Activated T-cell treated with anti-CD3 and anti-CD28 coated beads for 48 hours (primary cell): ENCODE results near the gene TMEM81.
A peak's percentile ranks its signal among the peaks of the same experiment; 100 is the strongest.

Experiments
- DNase-seq: peaks from one replicate; pipeline ENCODE4 v3.0.0-alpha.2; 2020; ENCODE audit warnings: low read depth

Gene TMEM81

DNA sequence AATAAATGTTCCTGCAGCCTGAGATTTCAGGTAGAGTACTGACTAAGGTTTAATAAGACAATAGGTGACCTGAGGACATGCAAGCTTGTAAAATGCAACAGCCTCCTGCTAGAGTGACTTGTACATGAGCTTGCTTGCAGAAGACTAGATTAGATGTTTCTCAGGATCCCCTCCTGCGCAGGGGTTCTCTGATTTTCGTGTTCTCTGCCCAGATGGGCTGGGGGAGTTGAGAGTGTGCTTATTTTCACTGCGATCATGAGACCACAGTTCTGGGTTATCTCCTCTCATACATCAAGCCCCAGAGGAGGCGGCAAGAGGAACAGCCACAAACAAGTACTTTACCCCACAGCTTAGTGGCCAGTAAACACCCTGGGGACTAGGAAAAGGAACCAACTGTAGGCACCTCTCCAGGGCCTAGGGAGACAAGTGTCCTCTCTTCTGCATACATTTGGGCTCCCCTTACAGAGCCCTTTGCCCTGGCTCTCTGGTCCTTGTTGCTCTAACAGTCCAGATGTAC lies 8.0 kb downstream of the TMEM81 start:
- DNase-seq: no peak

DNA sequence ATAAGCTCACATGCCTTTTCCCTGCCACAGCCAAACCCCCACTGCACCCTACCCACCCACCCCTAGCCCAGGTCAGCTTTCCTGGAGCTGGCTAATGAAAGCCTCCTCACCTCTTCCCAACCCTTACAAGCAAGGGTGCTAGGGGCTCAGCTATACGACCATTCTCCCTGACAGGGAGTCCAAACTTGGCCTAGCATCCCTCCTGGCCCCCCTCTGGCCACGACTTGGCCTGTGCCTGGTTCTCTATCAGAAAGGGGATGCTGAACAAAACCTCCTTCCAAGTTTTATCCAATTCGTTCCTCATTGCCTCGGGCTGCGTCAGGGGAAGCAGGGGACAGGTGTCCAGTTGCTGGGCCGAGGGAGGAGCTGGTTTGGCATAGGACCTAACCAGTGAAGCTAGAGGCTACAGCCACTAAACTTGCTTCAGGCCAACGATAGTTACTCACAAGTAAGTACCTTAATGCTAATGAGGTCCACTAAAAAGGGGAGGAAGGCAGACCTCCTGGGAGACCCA lies 8.6 kb downstream of the TMEM81 start:
- no peak for DNase-seq

DNA sequence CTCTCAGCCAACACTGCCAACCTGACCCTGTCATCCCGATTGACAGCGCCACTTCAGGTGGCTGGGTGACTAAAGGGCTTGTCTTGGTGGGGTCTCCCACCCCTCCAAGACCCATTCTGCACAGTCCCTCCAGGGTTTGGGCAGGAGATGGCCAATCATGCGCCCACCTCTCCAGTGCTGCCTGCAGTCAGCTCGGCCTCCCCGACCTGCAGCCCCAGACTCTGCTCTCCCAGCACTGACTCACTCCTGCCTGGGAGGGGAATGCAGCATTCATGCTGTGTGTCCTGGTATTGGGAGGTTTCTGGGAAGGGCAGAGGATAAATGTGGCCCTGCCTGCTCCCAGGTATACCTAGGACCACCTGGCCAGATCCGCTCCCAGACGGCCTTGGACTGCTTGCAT lies 9.7 kb downstream of the TMEM81 start:
- DNase-seq: no peak

DNA sequence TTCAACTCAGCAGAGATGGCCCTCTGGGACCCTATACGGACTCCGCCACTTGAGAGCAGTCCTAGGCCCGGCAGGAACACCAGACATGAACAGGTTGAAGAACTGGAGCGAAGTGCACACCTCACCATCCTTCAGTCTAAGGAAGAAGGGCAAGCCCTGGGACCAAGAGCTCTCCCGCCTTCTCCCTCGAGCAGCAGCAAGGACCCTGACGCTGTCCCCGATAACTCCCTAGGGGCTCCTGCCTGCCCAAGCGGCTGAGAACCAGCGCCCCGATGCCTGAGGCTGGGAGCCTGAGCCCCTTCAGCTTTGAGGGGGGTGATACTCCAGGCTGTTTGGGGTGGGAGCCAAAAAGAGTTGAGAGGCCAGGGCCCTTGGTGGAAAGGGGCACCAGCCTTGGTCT lies 10.2 kb downstream of the TMEM81 start:
- no peak for DNase-seq

DNA sequence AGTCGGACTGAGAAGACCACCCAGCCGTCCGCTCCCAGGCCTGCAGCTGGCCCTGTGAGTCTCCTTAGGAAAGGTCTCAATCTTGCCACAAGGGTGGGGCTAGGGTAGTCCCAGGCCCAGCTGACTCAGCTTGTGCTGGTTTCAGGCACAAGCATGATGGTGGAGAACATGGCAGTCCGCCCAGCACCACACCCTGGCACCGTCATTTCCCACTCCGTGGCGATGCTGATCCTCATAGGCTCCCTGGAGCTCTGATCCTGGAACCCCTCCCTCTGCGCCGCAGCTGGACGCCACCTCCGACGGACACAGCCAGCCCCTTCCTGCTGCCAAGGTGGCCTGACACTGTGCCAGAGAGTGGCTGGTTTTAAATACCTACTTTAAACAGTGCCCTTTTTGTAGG lies 10.7 kb downstream of the TMEM81 start:
- DNase-seq: no peak

DNA sequence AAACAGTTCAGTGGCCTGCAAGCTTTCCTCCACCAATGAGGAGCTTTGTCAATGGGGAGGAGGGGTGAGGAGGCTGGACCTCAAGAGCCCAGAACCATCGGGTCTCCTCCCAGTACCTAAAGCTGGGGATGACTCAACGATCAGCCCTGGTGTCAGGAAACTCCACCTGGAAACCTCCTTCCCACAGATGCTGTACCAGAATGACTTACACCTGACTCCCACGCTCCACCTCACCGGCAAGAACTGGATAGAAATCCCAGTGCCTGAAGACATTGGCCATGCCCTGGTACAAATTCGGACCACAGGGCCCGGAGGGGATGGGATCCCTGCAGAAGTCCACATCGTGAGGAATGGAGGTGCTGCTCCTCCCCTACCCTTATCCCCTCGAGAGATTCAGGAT lies 11.4 kb downstream of the TMEM81 start:
- no peak for DNase-seq

DNA sequence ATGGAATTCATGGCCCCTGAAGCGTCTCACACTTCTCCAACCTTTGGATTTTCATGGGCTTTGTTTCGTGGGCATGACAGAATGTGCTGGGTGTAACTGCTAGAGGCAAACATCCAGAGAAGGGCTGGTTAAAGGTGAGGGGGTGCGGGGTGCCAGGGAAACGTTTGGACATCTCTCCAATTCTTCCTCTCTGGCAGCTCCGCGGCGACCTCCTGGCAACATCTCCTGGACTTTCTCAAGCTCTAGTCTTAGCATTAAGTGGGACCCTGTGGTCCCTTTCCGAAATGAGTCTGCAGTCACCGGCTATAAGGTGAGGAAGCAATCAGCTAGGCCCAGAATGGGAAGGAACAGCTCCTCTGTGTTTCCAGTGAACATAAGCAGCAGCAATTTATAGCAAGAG lies 12.0 kb downstream of the TMEM81 start:
- DNase-seq: no peak

DNA sequence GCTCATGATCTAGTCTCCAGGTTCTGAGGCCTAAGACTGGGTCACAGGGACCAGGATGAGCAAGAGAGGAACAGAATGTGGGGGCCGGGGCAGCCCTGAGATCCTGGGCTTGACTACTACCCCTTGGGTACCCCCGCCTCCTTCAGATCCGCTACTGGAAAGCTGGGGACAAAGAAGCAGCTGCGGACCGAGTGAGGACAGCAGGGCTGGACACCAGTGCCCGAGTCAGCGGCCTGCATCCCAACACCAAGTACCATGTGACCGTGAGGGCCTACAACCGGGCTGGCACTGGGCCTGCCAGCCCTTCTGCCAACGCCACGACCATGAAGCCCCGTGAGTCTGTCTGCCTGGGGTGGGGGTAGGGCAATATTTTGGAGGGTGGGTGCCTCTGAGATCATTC lies 12.5 kb downstream of the TMEM81 start:
- no peak for DNase-seq

DNA sequence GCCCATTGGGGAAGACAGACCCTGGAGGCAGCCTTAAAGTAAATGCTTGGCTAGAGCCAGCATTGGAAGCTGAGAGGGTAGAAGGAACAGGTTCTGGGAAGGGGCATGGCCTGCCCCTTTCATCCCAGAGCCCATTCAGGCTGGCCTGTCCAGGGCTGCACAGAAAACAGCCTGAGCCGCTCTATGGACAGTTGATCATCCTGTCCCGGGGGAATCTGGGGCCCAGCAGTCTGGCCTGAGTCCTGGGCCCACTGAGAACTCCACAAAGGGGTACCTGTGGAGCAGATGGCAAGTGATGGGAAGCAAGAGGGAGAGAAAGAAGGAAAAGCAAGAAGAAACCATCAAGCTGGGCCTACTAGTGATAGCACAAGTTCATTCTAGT lies 13.2 kb downstream of the TMEM81 start:
- no peak for DNase-seq

DNA sequence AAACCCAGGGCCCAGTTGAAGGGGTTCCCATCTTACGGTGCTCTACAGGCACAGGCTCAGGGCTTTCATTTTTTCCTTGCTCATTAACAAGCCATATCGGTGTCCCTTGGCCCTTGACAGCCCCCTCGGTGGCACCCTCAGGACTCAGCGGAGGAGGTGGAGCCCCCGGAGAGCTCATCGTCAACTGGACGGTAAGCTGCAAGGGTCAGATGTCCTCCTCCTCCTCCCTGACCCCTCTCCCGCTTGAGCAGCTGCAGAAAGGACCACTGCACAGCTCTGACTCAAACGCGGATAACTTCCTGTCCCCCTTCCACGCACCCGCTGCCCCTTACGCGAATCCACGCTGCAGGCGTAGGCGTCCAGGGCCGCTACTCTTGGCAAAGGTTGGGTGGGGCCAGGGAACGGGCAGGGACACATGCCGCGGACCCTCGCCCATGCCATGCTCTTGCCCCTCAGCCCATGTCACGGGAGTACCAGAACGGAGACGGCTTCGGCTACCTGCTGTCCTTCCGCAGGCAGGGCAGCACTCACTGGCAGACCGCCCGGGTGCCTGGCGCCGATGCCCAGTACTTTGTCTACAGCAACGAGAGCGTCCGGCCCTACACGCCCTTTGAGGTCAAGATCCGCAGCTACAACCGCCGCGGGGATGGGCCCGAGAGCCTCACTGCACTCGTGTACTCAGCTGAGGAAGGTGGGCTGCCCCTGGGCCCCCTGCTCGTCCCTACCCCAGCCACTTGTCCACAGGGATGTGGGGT lies 14.7 kb downstream of the TMEM81 start:
- DNase-seq: no peak

DNA sequence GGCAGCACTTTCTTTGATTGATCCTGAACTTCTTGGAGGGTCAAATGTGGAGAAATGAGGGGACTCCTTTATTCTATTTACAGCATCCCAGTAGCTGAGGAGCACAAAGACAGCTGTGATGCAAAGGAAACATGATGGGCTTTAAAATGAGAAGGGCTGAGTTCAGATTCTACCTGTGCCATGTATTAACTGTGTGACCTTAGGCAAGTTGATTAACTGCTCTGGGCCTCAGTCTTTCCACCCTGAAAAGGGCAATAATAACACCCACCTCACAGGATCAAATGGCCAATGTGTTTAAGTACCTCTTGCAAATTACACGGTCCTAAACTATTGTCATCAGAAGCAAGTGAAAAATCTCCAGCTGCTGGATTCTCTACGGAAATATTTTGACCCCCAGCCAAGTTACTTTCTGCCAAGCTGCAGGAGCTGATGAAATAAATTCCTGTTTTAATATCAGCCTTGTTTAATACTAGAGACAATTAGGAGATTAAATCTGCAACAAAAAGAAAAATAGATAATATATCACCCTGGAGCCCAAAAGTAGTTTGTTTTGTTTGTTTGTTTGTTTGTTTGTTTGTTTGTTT lies 15.7 kb downstream of the TMEM81 start:
- no peak for DNase-seq

DNA sequence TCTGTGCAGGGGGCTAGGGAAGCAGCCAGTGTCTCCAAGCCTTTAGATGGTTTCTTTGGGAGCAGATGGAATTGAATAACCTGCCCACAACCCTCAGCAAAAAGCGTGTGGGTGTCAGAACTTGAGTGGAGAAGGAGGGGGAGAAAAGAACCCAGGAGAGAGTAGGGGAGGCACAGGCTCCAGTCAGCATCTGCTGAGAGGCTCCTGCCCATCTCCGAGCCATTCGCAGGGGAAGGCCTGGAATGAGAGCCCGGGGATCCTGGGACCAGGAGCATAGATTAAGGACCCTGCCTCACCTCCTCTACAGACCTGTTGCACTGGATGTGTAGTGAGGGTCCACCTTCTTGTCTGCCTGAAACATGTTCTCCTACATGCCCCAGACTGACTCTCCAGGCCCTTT lies 16.3 kb downstream of the TMEM81 start:
- no peak for DNase-seq

DNA sequence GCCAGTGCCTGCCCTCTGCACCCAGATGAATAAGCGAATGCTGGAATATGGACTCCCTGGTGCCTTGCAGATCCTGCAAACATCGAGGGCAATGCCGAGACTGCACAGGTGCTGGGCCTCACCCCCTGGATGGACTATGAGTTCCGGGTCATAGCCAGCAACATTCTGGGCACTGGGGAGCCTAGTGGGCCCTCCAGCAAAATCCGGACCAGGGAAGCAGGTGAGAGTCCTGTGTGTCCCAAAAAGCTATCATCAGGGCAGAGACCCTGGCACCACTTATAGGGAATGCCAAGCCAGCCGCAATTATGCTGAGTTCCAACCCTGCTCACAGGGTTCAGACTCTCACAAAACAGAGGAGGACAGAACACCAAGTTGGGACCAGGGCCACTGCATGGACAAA lies 17.2 kb downstream of the TMEM81 start:
- no peak for DNase-seq

DNA sequence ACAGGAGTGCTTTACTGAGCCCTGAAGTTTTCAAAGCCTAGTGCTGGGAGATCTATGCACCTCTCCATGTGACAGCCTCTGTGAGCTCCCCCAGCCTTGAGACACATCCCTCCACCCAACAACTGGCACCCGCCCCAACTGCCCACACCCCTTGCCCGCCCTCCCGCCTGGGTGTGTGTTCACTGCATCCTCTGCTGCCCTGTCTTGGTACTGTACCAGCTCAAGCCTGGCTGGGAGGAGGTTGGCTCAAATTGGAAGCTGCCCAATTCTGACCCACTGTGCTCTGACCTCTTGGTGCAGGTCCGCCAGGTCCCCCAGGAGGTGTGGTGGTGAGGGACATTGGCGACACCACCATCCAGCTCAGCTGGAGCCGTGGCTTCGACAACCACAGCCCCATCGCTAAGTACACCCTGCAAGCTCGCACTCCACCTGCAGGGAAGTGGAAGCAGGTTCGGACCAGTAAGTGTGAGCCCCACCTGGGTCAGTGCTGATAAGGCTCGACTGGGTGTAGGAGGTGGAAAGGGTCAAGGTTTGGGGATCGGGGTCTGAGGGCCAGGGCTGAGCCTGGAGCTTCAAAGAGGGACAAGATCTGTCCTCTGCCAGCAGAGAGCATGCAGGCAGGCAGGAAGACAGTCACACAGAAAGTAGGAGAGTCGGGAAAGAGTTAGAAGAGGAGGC lies 18.0 kb downstream of the TMEM81 start:
- no peak for DNase-seq

DNA sequence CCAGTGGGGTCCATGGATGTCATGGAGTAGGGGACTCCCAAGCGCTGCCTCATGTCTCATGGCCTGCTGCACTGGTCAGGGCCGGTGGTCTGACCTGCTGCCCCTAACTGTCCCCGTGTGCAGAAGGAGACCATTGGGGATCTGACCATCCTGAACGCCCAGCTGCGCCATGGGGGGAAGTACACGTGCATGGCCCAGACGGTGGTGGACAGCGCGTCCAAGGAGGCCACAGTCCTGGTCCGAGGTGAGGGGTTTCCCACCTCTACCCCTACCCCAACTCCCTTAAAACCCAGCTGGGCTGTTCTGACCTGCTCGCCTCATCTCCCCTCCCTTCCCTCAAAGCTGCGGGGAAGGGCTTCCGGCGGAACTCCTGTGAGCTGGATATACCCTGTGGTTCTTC lies 18.6 kb downstream of the TMEM81 start:
- no peak for DNase-seq

DNA sequence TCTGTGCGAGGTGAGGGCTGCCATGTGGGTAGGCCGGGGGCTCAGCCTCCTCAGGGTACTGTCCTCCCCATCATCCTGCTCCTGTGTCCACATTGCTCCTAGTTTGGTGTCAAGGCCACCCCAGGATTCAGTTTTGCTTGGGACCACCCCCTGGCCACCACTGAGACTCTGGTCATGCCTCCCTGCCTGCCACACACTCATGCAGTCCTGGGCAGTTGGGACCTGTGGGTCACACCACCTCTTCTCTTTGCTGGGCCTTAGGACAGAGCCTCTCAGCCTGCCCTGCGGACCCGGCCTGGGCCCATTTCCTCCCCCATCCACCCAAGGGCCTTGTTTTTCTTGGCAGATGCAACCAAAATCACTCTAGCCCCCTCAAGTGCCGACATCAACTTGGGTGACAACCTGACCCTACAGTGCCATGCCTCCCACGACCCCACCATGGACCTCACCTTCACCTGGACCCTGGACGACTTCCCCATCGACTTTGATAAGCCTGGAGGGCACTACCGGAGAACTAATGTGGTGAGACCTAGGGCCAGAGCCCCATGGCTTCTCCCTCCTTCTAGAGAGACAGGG lies 19.4 kb downstream of the TMEM81 start:
- DNase-seq: no peak

DNA sequence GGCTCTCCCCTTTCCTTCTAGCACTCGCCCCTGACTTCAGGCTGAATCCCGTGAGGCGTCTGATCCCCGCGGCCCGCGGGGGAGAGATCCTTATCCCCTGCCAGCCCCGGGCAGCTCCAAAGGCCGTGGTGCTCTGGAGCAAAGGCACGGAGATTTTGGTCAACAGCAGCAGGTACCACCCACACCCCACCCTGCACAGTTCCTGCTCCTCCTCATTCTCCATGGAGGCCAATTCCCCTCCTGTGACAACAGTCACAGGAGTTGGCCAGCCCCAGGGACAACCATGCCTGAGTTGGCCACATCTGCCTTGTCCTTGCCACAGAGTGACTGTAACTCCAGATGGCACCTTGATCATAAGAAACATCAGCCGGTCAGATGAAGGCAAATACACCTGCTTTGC lies 20.0 kb downstream of the TMEM81 start:
- DNase-seq: no peak

DNA sequence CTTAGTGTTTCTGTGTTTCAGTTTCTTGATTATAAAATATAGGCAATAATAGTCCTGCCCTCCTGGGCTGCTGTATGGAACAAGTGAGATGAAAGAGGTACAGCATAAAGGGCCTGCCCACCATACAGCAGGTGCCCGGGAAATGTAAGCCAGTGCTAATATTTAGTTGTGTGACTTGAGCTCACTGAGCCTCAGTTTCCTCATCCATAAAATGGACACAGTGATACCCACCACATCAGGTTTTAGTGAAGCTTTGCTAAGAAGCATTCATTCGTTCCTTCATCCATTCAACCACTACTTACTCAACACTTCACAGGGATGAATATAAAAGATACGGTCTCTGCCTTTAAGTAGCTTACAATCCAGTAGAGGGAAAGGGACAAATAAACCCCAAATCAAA lies 21.4 kb downstream of the TMEM81 start:
- DNase-seq: no peak

DNA sequence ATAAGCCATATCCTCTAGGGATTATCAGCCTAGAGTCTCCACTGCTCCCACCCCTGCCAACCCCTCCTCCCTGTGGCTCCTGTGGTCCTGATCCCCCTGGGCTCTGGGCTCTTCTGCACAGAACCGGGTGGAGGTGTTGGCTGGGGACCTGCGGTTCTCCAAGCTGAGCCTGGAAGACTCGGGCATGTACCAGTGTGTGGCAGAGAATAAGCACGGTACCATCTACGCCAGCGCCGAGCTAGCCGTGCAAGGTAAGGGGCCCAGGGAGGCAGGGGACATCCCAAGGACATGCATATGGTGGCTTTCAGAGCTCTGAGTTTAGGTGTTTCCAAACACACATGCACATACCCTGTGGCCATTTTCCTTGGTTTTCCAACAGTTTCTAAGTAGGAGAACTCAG lies 21.9 kb downstream of the TMEM81 start:
- DNase-seq: no peak

DNA sequence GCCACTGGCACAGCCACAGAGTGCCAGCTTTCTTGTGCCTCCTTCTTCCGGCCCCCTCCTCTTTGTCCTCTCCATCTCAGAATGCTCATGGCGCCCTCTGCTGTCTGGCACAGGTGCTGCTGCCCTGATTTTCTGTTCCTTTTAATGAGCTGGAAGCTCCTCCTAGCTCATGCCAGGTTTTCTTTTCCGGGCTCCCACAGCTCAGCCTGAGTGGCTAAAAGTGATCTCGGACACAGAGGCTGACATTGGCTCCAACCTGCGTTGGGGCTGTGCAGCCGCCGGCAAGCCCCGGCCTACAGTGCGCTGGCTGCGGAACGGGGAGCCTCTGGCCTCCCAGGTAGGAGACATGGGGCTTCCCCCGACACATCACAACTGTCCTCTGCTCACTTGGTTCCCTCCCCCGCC lies 22.6 kb downstream of the TMEM81 start:
- DNase-seq: peak; percentile 60

DNA sequence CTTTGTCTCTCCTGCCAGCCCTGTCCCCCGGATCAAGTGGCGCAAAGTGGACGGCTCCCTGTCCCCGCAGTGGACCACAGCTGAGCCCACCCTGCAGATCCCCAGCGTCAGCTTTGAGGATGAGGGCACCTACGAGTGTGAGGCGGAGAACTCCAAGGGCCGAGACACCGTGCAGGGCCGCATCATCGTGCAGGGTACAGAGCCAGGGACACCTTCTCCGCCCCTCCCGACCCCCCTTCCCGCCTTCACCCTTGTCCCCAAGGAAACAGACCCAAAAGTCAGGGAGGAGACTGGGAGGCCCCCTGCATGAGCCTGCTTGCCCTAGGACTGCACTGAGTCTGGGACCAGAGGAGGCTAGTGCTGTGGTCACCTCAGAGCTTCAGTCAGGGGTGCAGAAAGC lies 23.0 kb downstream of the TMEM81 start:
- no peak for DNase-seq

DNA sequence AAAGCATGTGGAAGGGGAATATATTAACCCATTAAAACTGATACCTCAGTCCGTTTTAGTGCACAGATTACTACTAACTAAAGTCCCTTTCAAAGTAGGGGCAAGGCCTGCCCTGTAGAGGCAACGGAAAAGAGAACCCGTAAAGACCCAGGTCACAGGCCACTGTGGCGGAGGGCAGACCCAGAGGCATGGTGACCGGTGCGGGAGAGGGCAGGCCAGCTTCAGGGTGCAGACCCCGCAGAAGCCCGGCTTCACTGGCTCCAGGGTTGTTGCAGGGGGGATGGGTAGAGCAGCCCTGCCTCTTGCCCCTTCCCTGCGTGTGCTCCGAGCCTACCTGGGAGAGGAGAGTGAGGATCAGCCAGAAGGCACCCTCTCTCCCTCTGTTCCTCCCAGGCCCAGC lies 23.5 kb downstream of the TMEM81 start:
- no peak for DNase-seq

DNA sequence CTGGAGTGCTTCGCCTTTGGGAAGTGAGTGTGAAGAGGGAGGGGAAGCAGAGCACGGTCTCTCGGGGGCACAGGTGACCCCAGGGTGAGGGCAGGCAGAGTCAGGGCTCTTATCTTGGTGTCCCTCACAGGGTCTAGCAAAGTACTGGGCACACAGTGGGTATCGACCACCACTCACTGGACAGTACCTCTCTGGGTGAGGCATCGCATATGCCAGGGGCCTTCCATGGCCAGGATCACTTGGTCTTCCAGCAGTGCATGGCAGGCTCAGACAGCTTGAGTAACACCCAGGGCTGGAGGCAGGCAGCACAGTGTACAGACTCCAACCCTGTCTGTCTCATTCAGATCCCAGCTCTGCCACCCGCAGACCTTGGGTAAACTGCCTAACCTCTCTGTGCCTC lies 24.6 kb downstream of the TMEM81 start:
- no peak for DNase-seq
